Measurements from ENCODE around the gene ZNF117.
"Not testable (repeated sequence)": the region's sequence is repeated elsewhere in the genome, so short reads cannot be mapped to it uniquely, and the experiment has no call there.

Gene ZNF117

DNA sequence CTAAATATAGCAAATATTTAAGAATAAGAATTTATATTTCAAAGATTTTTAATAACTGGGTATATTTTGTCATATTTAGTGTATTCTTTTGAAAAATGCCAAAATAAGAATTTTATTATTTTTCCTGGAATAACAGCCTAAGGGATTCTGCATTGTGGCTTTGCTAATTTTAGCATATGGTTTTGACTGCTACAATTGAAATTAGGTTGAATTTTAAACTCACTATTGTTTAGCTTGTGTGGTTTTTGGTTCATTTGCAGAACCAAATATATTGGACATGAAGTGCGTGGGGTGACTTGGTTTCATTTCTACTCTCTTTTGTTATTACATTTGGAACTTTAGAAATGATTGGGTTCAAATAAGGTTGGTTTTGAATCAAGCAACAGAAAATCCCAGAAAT is 52.3 kb downstream of the ZNF117 start:
- DNase-seq = no peak
- intact Hi-C loops (cut with DNase I) = no loop called here

DNA sequence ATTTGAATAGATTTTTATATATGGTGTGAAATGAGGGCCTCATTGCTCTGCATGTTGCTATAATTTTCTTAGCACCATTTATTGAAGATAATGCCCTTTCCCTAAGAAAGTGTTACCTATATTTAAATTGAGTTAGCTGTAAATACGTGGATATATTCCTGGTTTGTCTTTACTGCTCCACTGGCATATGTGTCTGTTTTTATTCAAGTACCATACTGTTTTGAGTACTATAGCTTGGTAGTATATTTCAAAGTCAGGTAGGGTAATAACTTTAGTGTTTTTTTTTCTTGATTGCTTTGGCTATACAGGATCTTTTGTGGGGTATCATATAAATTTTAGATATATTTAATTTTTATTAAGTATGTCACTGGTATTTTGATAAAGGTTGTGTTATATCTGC is 56.4 kb downstream of the ZNF117 start:
- DNase-seq = no peak
- intact Hi-C loops (cut with DNase I) = no loop called here

DNA sequence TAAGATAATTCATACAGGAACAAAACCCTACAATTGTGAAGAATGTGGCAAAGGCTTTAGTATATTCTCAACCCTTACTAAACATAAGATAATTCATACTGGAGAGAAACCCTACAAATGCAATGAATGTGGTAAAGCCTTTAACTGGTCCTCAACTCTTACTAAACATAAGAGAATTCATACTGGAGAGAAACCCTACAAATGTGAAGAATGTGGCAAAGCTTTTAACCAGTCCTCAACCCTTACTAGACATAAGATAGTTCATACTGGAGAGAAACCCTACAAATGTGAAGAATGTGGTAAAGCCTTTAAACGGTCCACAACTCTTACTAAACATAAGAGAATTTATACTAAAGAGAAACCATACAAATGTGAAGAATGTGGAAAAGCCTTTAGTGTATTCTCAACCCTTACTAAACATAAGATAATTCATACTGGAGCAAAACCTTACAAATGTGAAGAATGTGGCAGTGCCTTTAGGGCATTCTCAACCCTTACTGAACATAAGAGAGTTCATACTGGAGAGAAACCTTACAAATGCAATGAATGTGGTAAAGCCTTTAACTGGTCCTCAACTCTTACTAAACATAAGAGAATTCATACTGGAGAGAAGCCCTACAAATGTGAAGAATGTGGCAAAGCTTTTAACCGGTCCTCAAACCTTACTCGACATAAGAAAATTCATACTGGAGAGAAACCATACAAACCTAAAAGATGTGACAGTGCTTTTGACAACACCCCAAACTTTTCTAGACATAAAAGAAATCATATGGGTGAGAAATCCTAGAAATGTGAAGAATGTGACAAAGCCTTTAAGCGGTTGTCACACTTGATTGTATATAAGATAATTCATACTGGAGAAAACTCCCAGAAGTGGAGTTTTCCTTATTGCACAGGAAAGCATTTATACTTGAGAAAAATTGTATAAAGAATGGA is 62.3 kb downstream of the ZNF117 start:
- DNase-seq; intact Hi-C loops (cut with DNase I): not testable (repeated sequence)

Data from head of caudate nucleus (tissue), 42 donors.